ENCODE data around the gene SIAH1. TPM values are rescaled to one million over a fixed set of nuclear protein-coding genes. Genes with fewer than 3 reads are reported as not detected.
A peak's percentile ranks its signal among the peaks of the same experiment; 100 is the strongest.

Gene SIAH1
- total RNA-seq, 1 experiment from 2014 or later = 22.7 TPM

DNA sequence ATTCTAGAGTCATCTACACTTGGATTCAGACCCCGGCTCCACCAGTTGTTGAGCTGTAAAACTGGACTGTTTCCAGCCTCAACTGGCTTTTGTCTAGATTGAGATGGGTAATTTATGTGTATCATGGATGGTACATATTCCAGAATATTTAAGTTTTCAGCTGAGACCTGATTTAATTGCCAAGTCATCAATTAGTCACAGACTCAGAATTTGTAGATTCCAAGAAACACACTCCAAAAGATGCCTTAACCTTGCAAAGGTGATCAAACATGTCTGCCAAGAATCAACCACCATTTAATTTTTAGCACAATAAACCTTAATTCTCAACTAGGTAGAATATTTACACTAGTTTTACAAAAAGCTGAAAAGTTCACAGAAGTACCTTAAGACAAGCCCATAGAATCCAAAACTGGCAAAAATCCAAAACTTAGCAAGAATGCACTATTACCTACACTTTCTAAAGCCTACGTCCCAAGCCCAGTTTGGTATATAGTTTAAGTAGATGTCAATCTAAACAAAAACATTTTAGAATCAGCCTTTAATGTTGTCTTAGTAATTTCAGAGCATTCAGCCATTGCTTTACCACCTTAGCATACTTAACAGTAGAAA lies 17.7 kb downstream of the SIAH1 start:
- BruUV-seq (replicated peaks) = no TSS peak
- H3K4me2 ChIP-seq (ENCODE audit: low read length) = peak overlapping the region; percentile 94
- POLR2A ChIA-PET = no interaction called here

More for the DNA sequence above, 17.7 kb downstream of the SIAH1 start:
- ChIA-PET RAD21 (ENCODE audit: low non-redundant PET in 1 of 2, low total read pairs in 2 of 2, uncharacterized antibody in 2 of 2, unreplicated experiment in 2 of 2) (interaction anchor here in 1 of 2 experiments (0.6 kb wide), 1 partner anchor 256 kb away, joined by 4 read pairs; no protein-coding TSS in a partner anchor), CTCF (no interaction called here)
- Histone ChIP-seq H3K79me2 (ENCODE audit: insufficient read depth, low read length) (peaks cover 96% of the 10 kb centered on the region), H3K9me3 (ENCODE audit: control insufficient read depth in 1 of 2, insufficient read depth in 1 of 2, low read depth in 1 of 2, low read length in 2 of 2) (no peaks in the 10 kb centered on the region), H2AFZ (ENCODE audit: low read depth, low read length, poor library complexity, severe bottlenecking) (no peak overlapping the region), H4K20me1 (ENCODE audit: insufficient read depth) (peaks cover 4% of the 10 kb centered on the region; the same call in 1 of the 2 replicates), H3K4me1 (ENCODE audit: control insufficient read depth in 1 of 2, insufficient read depth in 2 of 2, low read length in 2 of 2) (peaks cover 33 to 37% of the 10 kb centered on the region in 2 experiments), H3K27ac (ENCODE audit: low read depth, low read length) (peak overlapping the region; percentile 51; the same call in 1 of the 2 replicates), H3K9ac (ENCODE audit: low read length) (peak overlapping the region; percentile 21; the same call in 1 of the 2 replicates), H3K27me3 (ENCODE audit: insufficient read depth, low read length) (no peaks in the 10 kb centered on the region), H3K4me3 (replicated peaks in 1 of 2; ENCODE audit: low read depth in 1 of 2, low read length in 2 of 2) (no peak overlapping the region), H3K36me3 (ENCODE audit: control insufficient read depth in 1 of 2, insufficient read depth in 2 of 2, low read length in 2 of 2) (no peaks in the 10 kb centered on the region), H3K9me2 (ENCODE audit: insufficient read depth) (no peaks in the 10 kb centered on the region)
- no peak for TF ChIP-seq ZNF274 (IDR thresholded peaks at IDR 0.05; ENCODE audit: low read depth, low read length)
- TF ChIP-seq TCF7L2 (IDR thresholded peaks at IDR 0.05; ENCODE audit: borderline replicate concordance, extremely low read depth, insufficient read depth, insufficient read length) = no peak
- TF ChIP-seq, protein P1, sequence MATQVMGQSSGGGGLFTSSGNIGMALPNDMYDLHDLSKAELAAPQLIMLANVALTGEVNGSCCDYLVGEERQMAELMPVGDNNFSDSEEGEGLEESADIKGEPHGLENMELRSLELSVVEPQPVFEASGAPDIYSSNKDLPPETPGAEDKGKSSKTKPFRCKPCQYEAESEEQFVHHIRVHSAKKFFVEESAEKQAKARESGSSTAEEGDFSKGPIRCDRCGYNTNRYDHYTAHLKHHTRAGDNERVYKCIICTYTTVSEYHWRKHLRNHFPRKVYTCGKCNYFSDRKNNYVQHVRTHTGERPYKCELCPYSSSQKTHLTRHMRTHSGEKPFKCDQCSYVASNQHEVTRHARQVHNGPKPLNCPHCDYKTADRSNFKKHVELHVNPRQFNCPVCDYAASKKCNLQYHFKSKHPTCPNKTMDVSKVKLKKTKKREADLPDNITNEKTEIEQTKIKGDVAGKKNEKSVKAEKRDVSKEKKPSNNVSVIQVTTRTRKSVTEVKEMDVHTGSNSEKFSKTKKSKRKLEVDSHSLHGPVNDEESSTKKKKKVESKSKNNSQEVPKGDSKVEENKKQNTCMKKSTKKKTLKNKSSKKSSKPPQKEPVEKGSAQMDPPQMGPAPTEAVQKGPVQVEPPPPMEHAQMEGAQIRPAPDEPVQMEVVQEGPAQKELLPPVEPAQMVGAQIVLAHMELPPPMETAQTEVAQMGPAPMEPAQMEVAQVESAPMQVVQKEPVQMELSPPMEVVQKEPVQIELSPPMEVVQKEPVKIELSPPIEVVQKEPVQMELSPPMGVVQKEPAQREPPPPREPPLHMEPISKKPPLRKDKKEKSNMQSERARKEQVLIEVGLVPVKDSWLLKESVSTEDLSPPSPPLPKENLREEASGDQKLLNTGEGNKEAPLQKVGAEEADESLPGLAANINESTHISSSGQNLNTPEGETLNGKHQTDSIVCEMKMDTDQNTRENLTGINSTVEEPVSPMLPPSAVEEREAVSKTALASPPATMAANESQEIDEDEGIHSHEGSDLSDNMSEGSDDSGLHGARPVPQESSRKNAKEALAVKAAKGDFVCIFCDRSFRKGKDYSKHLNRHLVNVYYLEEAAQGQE (IDR thresholded peaks at IDR 0.05; ENCODE audit: low read depth) = no peak
- no peak for TF ChIP-seq CBX3 (IDR thresholded peaks at IDR 0.05; ENCODE audit: low read depth)
- no peak for TF ChIP-seq RAD21 (IDR thresholded peaks at IDR 0.05; ENCODE audit: low read depth)
- TF ChIP-seq FOSL1 (IDR thresholded peaks at IDR 0.05; ENCODE audit: low read depth) = peak; percentile 28; the same call in 1 of the 2 replicates
- DNase-seq (ENCODE audit: low read depth, low spot score) (no peak), ATAC-seq (no peak)
- intact Hi-C loops (cut with micrococcal nuclease) = no loop called here
